ENCODE data around the gene PTGIS. TPM values are rescaled to one million over a fixed set of nuclear protein-coding genes. Genes with fewer than 3 reads are reported as not detected.
A peak's percentile ranks its signal among the peaks of the same experiment; 100 is the strongest.

PTGIS gene
- total RNA-seq, 1 donor from 2014 or later: 57.8 TPM

- DNase-seq (ENCODE audit: low spot score): peak; percentile 41
These were observed 7.8 kb downstream of the PTGIS start for GRCh38 chr20:49560186-49560585.

- peak; percentile 41 for DNase-seq (ENCODE audit: low spot score)
These were observed 8.4 kb downstream of the PTGIS start for GRCh38 chr20:49559411-49560081.

- DNase-seq (ENCODE audit: low spot score): peak; percentile 38
These were observed 9.1 kb downstream of the PTGIS start for GRCh38 chr20:49558826-49559225.

- peak; percentile 27 for DNase-seq (ENCODE audit: low spot score)
These were observed 10.5 kb downstream of the PTGIS start for GRCh38 chr20:49557449-49557848.

- DNase-seq (ENCODE audit: low spot score): no peak
These were observed 11.3 kb downstream of the PTGIS start for GRCh38 chr20:49556621-49557020.

GRCh38 chr20:49549801-49550551 lies 18.0 kb downstream of the PTGIS start:
- DNase-seq (ENCODE audit: low spot score): peak; percentile 32

- DNase-seq (ENCODE audit: low spot score): peak; percentile 19
These were observed 19.5 kb downstream of the PTGIS start for GRCh38 chr20:49548371-49548947.

GRCh38 chr20:49545572-49545971 lies 22.4 kb downstream of the PTGIS start:
- DNase-seq (ENCODE audit: low spot score): peak; percentile 34

GRCh38 chr20:49544535-49544934 lies 23.4 kb downstream of the PTGIS start:
- DNase-seq (ENCODE audit: low spot score): no peak

GRCh38 chr20:49543858-49544437 lies 24.0 kb downstream of the PTGIS start:
- peak; percentile 35 for DNase-seq (ENCODE audit: low spot score)

GRCh38 chr20:49543071-49543857 lies 24.7 kb downstream of the PTGIS start:
- peak; percentile 38 for DNase-seq (ENCODE audit: low spot score)

- peak; percentile 31 for DNase-seq (ENCODE audit: low spot score)
These were observed 25.4 kb downstream of the PTGIS start for GRCh38 chr20:49542514-49542991.

GRCh38 chr20:49541733-49542513 lies 26.0 kb downstream of the PTGIS start:
- DNase-seq (ENCODE audit: low spot score): peak; percentile 78

GRCh38 chr20:49540687-49541435 lies 27.1 kb downstream of the PTGIS start:
- DNase-seq (ENCODE audit: low spot score): peak; percentile 38

- peak; percentile 29 for DNase-seq (ENCODE audit: low spot score)
These were observed 27.7 kb downstream of the PTGIS start for GRCh38 chr20:49540232-49540620.

- peak; percentile 36 for DNase-seq (ENCODE audit: low spot score)
These were observed 28.3 kb downstream of the PTGIS start for GRCh38 chr20:49539481-49540231.

- DNase-seq (ENCODE audit: low spot score): no peak
These were observed 29.0 kb downstream of the PTGIS start for GRCh38 chr20:49538950-49539349.

- no peak for DNase-seq (ENCODE audit: low spot score)
These were observed 33.7 kb downstream of the PTGIS start for GRCh38 chr20:49534255-49534712.

- DNase-seq (ENCODE audit: low spot score): no peak
These were observed 35.5 kb downstream of the PTGIS start for GRCh38 chr20:49532285-49532946.

Measured in ureter (tissue), 1 donor.